Heart left ventricle (tissue), 16 donors: ENCODE data around the gene SLC22A25. TPM values are rescaled to one million over a fixed set of nuclear protein-coding genes. Genes with fewer than 3 reads are reported as not detected.
"Not testable (repeated sequence)": the region's sequence is repeated elsewhere in the genome, so short reads cannot be mapped to it uniquely, and the experiment has no call there.

ENCODE experiments used
- ATAC-seq, 4 donors: fragments of 200-7000 bp; cut with Tn5 transposase; one replicate each; pipeline ENCODE4 v1.9.1; 2020 to 2022; ENCODE audit warnings: moderate library complexity in 4 of 4, mild to moderate bottlenecking in 3 of 4, moderate number of reproducible peaks in 1 of 4
- DNase-seq, 5 donors: peaks; one replicate each; pipeline ENCODE4 v3.0.0-alpha.2; 2020
- H3K27ac ChIP-seq, 12 donors: fragments of 200-600 bp; sonication (generic) in 4 of 12; one replicate each; pipeline versions ENCODE4 v1.5.0 to v1.8.0; 2016 to 2022; ENCODE audit warnings: mild to moderate bottlenecking in 2 of 12
- H3K27me3 ChIP-seq, 9 donors: fragments of 200-600 bp; sonication (generic) in 2 of 9; one replicate each; pipeline versions ENCODE4 v1.5.1 to v1.8.0; 2016 to 2022; ENCODE audit warnings: mild to moderate bottlenecking in 3 of 9
- H3K36me3 ChIP-seq, 9 donors: fragments of 200-600 bp; sonication (generic) in 2 of 9; one replicate each; pipeline versions ENCODE4 v1.5.0 to v1.8.0; 2018 to 2022; ENCODE audit warnings: mild to moderate bottlenecking in 2 of 9
- H3K4me1 ChIP-seq, 12 donors: fragments of 200-600 bp; sonication (generic) in 4 of 12; one replicate each; pipeline versions ENCODE4 v1.5.0 to v1.8.0; 2016 to 2022; ENCODE audit warnings: mild to moderate bottlenecking in 3 of 12
- H3K4me3 ChIP-seq, 12 donors: fragments of 200-600 bp; sonication (generic) in 4 of 12; one replicate each; pipeline versions ENCODE4 v1.5.0 to v1.8.0; 2017 to 2022; ENCODE audit warnings: mild to moderate bottlenecking in 9 of 12, moderate library complexity in 4 of 12
- H3K9me3 ChIP-seq, 12 donors: fragments of 200-600 bp; sonication (generic) in 4 of 12; one replicate each; pipeline versions ENCODE4 v1.5.0 to v1.8.0; 2016 to 2022; ENCODE audit warnings: mild to moderate bottlenecking in 1 of 12
- POLR2A ChIP-seq, 2 donors: fragments of 450-650 bp; IDR thresholded peaks; one replicate each; pipeline ENCODE4 v1.6.1; 2017; ENCODE audit warnings: antibody characterized with exemption in 2 of 2, mild to moderate bottlenecking in 2 of 2, moderate library complexity in 2 of 2
- WGBS, 4 donors: extraction: QIAGEN DNeasy Blood & Tissue Kit in 2 of 4; methylation state at CpG; one replicate each; pipeline versions ENCODE4 v1.1.5 to v1.1.7; 2013 to 2018; 5-methylcytosine and 5-hydroxymethylcytosine counted together
- intact Hi-C, 10 donors: fragments of 100-400 bp; cut with DNase I; formaldehyde crosslinking; loops; one replicate each; pipeline versions ENCODE4 v1.11.1 to v1.14.2; 2022
- polyA plus RNA-seq, 2 donors: library from polyadenylated mRNA; stranded (reverse); fragments of 200-250 nt; gene quantifications; one replicate each; pipeline ENCODE4 v1.2.3, GENCODE V29; 2013
- total RNA-seq, 9 donors: library from RNA; depleted of rRNA in 2 of 9; stranded (reverse); fragments of >200 nt in 2 of 9; fragmentation: NEBNext Ultra II Directional in 3 of 9; extraction: Animal tissue kit (Norgen Biotek cat#: 25700) in 3 of 9; gene quantifications; one replicate each; pipeline versions ENCODE4 v1.1.0 to v1.2.4, GENCODE V29; 2016 to 2023
- TF ChIP-seq, protein P1 (sequence below), 12 donors: fragments of 200-600 bp; sonication (generic) in 4 of 12; IDR thresholded peaks; one replicate each; pipeline versions ENCODE4 v1.5.0 to v1.8.0; 2018 to 2022; ENCODE audit warnings: antibody characterized with exemption in 12 of 12, mild to moderate bottlenecking in 5 of 12
- donor health status: ischemic (EF 13 %, LVEDD 7.1; RV severe dilation, severe dysfunction).
- donor health status: healthy with polysubstance abuse.
- donor health status: DM: no; HTN: yes; CAD: no.
- donor health status: DM: no; HTN: no; CAD: no.
- donor health status: ischemic (EF 25% LVEDD 6.9; RV normal size, moderate dysfunction).
- donor health status: ischemic (EF 25% LVEDD 5.7; RV mildly dilated, moderate dysfunction).
- donor health status: healthy.
- donor health status: DM: yes; HTN: yes; CAD: no.
- donor health status: ischemic (EF 35%, LVEDD 5.7; RV mildly dilated, moderate dysfunction).
- donor health status: nonischemic (EF 11% LVEDD 7.7; RV severe dilation, severe dysfunction).
- donor health status: DM: yes; HTN: yes; CAD: no.
- donor health status: PGD.
- donor health status: ischemic (EF 29% LVEDD 5.4; RV normal size, mild dysfunction).
- donor health status: nonischemic (EF 23%, LVEDD 6.1; RV moderate dilation, normal function).

Gene SLC22A25
- total and polyA plus RNA-seq, 11 donors, result not detected

DNA sequence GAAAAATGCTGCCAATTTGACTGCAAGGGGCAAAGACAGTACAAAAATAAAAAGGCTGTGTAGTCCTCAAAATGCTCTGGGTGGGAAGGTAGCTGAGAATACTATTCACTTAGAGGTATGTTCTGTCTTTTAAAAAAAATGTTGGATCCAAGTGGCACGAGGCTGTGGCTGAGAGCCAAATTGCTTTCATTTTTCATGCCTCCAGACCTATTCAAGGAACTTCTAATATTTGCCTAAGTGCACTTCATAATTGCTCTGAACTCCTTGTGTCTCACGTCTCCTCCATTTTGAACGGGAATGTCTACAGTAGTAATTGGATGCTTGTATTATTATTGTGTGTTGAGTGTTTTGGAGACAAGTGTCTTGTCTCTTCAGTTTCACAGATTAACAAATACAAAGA is 19.1 kb upstream of the SLC22A25 start:
- Histone ChIP-seq H3K27ac (no peak overlapping the region), H3K36me3 (no peaks in the 10 kb centered on the region), H3K9me3 (no peaks in the 10 kb centered on the region), H3K4me3 (no peak overlapping the region), H3K4me1 (no peaks in the 10 kb centered on the region), H3K27me3 (peaks cover 0 to 15% (median 0%) of the 10 kb centered on the region in 9 donors)
- DNase-seq (no peak), ATAC-seq (no peak)
- 51 to 59% (median 56%) methylated on average over 3 of the region's 3 CpGs for WGBS, 4 donors
- intact Hi-C loops, result no loop called here
- TF ChIP-seq POLR2A (IDR thresholded peaks at IDR 0.05), result no peak
- TF ChIP-seq, protein P1, sequence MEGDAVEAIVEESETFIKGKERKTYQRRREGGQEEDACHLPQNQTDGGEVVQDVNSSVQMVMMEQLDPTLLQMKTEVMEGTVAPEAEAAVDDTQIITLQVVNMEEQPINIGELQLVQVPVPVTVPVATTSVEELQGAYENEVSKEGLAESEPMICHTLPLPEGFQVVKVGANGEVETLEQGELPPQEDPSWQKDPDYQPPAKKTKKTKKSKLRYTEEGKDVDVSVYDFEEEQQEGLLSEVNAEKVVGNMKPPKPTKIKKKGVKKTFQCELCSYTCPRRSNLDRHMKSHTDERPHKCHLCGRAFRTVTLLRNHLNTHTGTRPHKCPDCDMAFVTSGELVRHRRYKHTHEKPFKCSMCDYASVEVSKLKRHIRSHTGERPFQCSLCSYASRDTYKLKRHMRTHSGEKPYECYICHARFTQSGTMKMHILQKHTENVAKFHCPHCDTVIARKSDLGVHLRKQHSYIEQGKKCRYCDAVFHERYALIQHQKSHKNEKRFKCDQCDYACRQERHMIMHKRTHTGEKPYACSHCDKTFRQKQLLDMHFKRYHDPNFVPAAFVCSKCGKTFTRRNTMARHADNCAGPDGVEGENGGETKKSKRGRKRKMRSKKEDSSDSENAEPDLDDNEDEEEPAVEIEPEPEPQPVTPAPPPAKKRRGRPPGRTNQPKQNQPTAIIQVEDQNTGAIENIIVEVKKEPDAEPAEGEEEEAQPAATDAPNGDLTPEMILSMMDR (IDR thresholded peaks at IDR 0.05), result no peak

DNA sequence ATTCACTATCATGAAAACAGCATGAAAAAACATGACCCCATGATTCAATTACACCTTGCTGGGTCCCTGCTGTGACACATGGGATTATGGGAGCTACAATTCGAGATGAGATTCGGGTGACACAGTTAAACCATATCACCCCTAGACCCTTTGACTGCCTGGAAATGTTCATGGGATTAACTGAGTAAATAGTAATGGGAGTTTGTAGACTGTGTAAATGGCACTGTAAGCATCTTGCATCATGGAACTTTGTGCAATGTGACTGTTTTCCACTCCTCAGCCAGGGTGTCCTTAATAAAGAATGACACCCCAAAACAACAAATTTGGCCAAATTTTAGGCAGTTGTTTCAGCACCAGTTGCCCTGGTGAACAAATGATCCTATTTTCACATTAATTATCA is 7.9 kb upstream of the SLC22A25 start:
- 70 to 86% (median 77%) methylated on average over 2 of the region's 2 CpGs for WGBS, 4 donors
- intact Hi-C loops, result no loop called here
- ATAC-seq, result no peak

GRCh38 chr11:63250162-63251050 is 7.0 kb upstream of the SLC22A25 start:
- Histone ChIP-seq H3K4me1 (no peaks in the 10 kb centered on the region), H3K27me3 (peaks cover 0 to 13% (median 0%) of the 10 kb centered on the region in 9 donors), H3K9me3 (no peaks in the 10 kb centered on the region), H3K36me3 (no peaks in the 10 kb centered on the region), H3K27ac (no peak overlapping the region), H3K4me3 (no peak overlapping the region)
- TF ChIP-seq, protein P1 (IDR thresholded peaks at IDR 0.05), result no peak
- TF ChIP-seq POLR2A (IDR thresholded peaks at IDR 0.05), result no peak
- WGBS, 4 donors, result 85 to 93% (median 89%) methylated on average over 5 of the region's 5 CpGs
- ATAC-seq, result no peak
- intact Hi-C loops, result no loop called here
- DNase-seq, result no peak

More for the DNA sequence above, 7.9 kb upstream of the SLC22A25 start:
- Histone ChIP-seq H3K36me3 (no peaks in the 10 kb centered on the region), H3K9me3 (peaks cover 0 to 3% (median 0%) of the 10 kb centered on the region in 12 donors), H3K4me3 (no peak overlapping the region), H3K27me3 (peaks cover 0 to 7% (median 0%) of the 10 kb centered on the region in 9 donors), H3K4me1 (no peaks in the 10 kb centered on the region), H3K27ac (no peak overlapping the region)
- no peak for DNase-seq
- TF ChIP-seq, protein P1 (IDR thresholded peaks at IDR 0.05), result no peak
- no peak for TF ChIP-seq POLR2A (IDR thresholded peaks at IDR 0.05)

DNA sequence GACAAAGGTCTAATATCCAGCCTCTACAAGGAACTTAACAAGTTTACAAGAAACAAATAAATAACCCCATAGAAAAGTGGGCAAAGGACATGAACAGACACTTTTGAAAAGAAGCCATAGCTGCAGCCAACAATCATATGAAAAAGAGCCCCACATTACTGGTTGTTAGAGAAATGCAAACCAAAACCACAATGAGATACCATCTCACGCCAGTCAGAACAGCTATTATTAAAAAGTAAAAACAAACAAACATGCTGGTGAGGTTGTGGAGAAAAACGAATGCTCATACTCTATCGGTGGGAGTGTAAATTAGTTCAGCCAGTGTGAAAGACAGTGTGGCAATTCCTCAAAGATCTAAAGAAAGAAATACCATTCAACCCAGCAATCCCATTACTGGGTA is 5.6 kb upstream of the SLC22A25 start:
- DNase-seq (no peak), ATAC-seq (no peak)
- intact Hi-C loops, result no loop called here
- Histone ChIP-seq H3K4me3 (no peak overlapping the region), H3K9me3 (no peaks in the 10 kb centered on the region), H3K27me3 (peaks cover 0 to 19% (median 2%) of the 10 kb centered on the region in 9 donors), H3K36me3 (no peaks in the 10 kb centered on the region), H3K27ac (no peak overlapping the region), H3K4me1 (no peaks in the 10 kb centered on the region)
- WGBS, 4 donors, result 71 to 82% (median 78%) methylated on average over 3 of the region's 3 CpGs
- TF ChIP-seq, protein P1 (IDR thresholded peaks at IDR 0.05), result no peak
- TF ChIP-seq POLR2A (IDR thresholded peaks at IDR 0.05), result no peak

DNA sequence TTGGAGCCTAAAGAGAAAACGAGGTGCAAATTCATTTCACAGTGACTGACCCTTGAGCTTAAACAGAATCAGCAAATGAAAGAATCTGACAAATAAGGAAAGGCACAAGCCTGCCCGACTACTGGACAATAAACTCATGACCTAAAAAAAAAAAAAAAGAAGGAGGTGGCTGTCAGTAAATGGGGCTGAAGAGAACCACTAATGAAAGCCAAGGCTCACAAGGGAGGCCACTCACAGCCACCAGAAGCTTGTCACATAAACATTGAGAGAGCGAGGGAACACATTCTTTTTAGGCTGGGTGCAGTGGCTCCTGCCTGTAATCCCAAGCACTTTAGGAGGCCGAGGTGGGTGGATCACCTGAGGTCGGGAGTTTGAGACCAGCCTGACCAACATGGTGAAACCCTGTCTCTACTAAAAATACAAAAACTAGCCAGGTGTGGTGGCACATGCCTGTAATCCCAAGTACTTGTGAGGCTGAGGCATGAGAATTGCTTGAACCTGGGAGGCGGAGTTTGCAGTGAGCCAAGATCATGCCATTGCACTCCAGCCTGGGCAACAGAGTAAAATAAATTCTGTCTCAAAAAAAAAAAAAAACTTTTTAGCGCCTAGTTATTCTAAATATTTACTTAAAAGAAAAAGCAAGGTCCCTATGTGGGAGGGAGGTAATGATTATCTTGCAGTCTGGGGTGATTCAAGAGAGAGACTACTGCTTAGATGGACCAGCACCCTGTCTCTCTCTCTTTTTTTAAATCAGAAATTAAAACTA is 4.0 kb upstream of the SLC22A25 start:
- H3K36me3 ChIP-seq, intact Hi-C loops, ATAC-seq, H3K9me3 ChIP-seq, H3K4me3 ChIP-seq, H3K27ac ChIP-seq, H3K4me1 ChIP-seq, DNase-seq: not testable (repeated sequence)
- 66 to 68% (median 67%) methylated on average over 7 of the region's 7 CpGs for WGBS, 4 donors
- H3K27me3 ChIP-seq, result peaks cover 0 to 19% (median 2%) of the 10 kb centered on the region in 9 donors
